Stimulated activated CD8-positive, alpha-beta memory T cell treated with anti-CD3 and anti-CD28 coated beads, Interleukin-4, amount 100 ng/mL, for 48 hours (primary cell): ENCODE results near the gene GZMB.
A peak's percentile ranks its signal among the peaks of the same experiment; 100 is the strongest.
"Not testable (repeated sequence)": the region's sequence is repeated elsewhere in the genome, so short reads cannot be mapped to it uniquely, and the experiment has no call there.

Experiments used
- DNase-seq: peaks from one replicate; pipeline ENCODE4 v3.0.0-alpha.2; 2020

The GZMB gene

DNA sequence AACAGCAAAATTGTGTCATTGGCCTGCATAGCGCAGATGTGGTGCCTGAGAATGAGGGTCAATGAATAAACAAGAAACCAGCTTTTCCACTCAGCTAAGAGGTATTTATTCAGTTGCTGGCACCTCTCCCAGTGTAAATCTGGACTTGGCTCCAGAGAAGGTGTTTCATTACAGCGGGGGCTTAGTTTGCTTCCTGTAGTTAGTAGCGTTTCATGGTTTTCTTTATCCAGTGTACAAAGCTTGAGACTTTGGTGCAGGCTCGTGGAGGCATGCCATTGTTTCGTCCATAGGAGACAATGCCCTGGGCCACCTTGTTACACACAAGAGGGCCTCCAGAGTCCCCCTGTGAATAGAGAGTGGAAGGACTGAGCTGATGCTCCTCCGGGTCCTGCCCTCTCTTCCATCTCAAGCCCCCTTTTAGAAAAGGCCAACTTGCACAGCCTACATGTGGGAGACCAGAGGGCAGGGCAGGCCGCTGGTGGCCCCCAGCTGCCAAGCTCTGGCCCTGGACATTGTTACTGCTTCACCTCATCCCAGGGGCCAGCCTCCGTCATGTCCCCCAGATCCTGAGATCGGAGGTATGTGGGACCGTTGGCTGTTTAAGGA, 3.0 kb downstream of the GZMB start:
- DNase-seq: peak; percentile 62

DNA sequence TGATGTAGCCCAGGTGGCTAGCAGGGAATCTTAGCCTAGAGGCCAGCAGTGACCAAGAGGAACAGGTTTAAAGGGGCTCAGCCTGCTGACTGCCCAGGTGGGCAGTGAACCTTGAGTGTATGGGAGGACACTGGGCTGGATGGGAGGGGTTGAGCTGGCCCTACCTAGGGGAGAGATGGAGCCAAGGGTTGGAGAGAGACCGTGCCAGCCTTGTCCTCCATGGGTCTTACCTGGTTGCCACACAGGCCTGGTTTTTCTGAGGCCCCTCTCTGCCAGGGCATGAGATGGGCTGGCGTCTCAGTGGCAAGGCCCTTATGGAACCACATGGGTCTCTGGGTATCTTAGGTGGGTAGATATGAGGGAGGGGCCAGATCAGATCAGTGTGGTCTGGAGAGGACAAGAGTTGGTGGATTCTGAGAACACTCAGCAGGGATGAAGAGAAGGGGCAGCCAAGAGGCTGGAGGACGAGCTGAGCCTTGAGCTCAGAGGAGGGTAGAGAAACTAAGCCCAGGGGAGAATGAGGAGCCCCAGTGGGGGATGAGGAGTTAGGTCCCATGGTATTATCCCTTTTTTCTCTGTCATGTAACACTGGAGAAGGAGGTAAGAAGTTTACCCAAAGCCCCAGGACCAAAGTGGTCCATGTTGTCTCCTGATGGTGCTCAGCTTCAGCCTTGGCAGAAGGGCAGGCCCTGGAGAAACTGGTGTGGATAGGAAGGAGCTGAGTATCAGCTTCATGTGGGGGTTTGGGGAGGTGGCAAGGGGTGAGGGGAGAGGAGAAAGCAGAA, 3.7 kb downstream of the GZMB start:
- DNase-seq: peak; percentile 79

DNA sequence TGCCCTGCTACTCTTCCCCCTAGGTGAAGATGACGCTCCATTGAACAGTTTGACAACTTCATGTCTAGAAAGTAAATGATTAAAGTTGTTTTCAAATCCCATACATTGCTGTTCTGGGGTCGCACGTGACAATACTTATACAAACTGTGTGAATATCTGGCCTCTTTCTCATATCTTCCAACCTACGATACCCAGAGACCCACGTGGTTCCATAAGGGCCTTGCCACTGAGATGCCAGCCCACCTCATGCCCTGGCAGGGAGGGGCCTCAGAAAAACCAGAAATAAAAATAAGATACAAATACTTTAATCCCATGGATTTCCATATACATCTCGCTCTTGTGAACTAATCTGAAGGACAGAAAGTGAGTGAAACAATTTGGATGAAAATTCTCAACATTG, 4.5 kb downstream of the GZMB start:
- peak; percentile 63 for DNase-seq

DNA sequence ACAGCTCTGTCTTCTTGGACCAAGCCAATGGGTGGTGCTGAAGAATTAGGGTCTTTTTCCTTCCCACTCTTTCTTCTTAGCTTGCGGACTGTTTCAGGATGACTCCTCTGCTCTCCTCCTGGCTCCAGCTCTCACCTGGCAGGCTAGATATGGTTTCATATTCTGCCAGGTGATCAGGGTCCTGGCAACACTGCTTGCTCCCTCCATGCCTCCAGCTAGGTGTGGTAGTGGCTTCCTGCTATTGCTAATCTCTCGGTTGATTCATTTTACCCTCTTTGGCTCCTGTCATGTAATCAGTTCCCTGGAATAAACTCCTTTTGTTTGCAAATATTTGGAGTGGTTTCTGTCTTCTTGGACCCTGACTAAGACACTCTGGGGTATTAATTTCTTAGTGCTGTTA, 20.2 kb downstream of the GZMB start:
- DNase-seq: no peak

DNA sequence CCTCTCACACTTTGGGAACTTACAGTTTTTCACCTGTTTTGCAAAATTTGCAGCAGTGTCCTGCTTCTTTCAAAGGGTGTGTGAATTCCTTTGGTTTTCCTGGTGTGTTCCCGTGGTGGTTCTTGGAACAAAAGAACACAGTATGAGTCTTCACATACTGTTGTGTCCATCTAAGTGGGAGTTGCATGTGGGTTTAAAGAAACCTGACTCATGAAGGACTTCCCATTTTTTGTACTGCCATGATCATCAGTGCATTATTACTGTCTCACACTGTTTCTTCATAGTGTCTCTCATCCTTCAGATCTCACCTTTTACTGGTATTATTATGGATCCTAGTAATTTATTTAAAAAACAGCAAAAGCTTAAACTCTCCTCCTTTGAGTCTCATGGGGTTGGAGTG, 20.7 kb downstream of the GZMB start:
- DNase-seq: no peak

DNA sequence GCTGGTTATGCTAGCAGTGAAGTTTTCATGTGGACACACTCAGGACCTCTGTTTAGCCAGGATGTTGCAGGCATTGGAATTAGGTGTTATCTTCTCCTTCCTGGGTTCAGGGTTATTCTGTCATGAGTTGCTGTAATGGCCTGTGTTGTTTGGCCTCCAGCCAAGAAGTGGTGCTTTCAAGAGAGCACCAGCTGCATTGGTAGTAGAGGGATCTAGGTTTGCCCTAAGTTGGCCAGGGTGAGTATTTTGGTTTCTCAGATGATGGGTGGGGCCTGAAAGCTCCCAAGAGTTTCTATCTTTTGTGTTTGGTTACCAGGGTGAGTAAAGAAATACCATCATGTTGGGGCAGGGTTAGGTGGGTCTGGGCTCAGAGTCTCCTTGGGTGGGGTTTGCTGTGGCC, 21.8 kb downstream of the GZMB start:
- no peak for DNase-seq

DNA sequence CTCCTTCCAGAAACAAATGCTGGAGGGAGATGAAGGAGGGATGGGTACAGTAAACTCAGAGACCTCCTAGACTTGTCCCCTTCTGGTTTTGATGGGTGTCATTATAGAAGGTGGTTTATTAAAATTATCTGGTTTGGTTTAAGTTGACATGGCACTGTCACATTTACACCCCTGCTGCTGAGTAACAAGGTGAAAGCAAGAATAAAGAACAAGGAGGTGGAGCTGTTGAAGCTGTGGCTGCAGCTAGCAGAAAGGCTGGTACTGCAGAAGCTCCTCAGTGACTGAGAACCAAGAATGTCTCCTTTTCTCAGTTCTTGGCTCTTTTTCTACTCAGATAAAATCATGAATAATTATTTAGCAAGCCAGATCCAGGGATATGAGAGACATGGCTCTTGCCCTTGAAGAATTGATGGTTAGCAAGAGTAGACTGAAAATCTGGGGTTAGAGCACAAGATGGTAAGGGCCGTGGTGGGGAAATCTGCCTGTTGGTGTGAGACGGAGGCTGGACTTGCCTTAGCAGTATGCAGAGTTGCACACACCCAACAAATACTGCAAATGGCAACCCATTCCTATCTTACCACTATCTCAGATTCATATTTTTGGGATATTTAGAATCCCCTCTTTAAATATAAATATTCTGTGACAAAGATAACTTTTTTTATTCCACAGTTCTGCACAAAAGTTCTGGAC, 24.2 kb downstream of the GZMB start, which contains the start of gene GZMH:
GZMH (minus strand) TSS at position 31 of the 690 bp plus-strand sequence. CDS start 72 bp downstream, outside the sequence.
- DNase-seq: no peak

DNA sequence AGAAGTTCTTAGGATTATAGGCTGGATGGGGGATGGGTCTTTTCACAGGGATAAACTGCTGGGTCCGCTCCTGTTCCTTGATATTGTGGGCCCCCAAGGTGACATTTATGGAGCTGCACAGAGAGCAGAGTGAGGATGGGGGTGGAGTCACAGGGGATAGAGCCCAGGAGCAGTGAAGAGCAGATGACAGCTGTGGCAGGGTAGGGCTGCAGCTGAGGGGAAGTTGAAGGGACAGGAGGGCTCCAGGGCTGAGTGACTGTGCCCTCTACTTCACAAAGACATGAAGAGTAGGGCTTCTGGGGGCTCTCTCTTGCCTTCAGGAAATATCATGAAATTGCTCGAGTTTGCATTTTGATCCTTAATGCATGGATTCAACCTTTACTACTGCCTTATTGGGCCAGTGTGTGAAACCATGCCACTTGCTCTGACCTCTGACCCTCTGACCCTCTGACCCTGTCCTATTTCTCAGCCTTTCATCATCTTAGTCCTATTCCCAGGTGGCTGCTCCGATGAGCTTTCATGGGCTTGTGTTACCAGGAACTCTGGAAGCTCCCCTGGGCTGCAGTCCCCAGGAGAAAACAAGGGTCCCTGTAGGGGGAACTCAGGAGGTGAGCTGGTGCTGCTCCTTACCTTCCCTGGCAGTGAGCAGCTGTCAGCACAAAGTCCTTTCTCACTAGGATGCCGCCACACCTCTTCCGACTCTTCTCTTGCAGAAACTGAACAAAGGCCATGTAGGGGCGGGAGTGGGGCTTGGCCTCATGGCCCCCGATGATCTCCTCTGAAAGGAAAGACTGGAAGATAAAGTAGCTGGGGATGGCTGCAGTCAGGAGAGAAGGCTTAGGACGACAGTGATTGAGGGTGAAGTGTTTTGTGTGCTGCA, 26.1 kb downstream of the GZMB start:
- DNase-seq: no peak

DNA sequence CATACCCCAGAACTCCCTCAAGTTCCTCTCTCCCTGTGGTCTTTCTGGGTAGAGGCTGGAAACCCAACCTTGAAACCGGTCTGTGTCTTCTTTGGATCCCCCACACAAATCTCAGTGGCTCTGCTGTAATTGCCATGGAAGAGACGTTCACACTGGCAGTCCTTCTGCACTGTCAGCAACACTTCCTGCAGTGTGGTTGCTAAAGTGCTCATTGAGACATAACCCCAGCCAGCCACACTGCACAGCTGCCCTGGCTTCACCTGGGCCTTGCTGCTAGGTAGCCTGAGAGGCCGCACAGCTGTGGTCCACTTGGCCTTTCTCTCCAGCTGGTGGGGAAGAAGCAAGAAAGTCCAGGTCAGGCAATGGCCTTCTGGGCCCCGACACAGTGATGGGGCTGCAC, 26.9 kb downstream of the GZMB start:
- DNase-seq: no peak

DNA sequence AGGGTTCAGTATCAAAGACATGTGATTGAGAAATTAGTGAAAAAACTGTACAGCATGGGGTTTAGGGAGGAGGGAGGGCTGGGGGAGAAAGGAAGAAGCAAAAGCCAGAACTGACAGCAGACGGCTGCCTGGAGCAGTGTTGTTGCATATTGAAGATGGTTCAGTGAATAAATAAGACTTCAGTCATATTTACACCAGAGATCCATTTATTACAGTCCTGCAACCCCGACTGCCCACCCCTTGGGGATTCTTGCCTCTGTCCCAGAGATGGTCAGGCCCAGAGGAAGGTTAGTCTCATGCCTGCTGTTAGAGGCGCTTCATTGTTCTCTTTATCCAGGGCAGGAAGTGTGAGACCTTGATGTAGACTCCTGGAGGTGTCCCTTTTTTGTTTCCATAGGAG, 27.7 kb downstream of the GZMB start:
- no peak for DNase-seq

DNA sequence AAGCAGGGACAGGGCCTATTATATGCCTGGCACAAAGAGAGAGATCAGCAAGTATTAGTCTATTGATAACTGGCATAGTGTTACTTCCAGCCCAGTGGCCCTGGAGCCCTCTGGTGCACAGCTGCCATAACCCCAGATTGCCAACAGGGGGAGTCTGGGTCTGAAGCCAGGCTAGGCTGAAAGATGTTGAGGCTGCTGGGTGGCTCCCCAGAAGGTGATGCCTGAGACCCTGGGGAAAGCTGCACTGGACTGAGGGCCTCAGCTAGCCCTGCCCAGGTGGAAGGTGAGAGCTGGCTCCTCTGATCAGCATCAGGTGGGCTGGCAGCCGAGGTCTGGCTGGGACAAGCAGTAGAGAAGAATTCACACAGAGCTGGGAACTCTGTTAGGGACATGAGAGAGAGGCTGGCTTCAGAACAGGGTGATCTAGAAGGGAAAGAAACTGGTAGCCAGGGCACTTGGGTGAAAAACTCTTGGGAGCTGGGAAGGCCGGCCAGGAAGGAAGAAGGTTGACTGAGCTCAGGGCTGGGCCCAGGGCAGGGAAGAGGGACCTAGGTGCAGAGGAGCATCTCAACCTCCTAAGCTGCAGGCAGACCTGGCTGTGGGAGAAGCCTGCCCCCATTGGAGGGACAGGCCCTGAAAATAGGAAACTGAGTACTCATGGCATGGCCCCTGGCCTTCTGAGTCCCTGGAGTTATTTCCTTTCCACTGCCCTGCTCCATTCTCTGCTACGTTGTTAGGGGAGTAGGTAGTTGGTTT, 28.4 kb downstream of the GZMB start:
- DNase-seq: peak; percentile 86

DNA sequence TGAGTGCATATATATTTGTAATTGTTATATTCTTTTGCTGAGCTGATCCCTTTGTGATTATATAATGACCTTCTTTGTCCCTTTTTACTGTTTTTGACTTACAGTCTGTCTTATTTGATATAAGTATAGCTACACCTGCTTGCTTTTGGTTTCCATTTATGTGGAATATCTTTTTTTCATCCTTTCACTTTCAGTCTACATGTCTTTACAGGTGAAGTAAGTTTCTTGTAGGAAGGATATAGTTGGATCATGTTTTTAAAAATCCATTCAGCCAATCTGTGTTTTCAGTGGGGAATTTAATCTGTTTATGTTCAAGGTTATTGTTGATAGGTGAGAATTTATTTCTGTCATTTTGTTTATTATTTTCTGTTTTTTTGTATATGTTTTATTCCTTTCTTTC, 36.6 kb downstream of the GZMB start:
- no peak for DNase-seq

DNA sequence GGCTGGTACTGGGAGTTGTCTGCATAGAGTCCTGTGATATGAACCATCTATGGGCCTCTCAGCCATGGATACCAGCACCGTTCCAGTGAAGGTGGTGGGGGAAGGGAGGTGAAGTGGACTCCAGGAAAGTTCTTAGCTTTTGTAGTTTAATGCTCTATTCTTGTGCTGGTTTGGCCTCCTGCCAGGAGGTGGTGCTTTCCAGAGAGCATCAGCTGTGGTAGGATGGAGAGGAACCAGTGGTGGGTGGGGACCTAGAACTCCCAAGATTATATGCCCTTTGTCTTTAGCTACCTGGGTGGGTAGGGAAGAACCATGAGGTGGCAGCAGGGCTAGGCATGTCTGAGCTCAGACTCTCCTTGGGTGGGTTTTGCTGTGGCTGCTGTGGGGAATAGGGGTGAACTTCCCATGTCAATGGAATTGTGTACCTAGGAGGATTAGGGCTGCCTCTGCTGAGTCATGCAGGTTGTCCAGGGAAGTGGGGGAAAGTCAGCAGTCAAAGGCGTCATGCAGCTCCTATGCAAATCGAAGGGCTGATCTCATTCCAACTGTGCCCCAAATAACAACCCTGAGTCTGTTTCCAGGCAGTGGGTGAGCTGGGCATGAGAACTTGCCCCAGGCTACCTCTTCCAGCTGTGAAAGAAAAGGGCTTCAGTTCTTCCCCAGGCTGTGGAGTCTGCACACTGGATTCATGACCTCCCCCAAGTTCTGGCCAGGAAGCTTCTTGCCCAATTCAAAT, 38.7 kb downstream of the GZMB start:
- DNase-seq: no peak

DNA sequence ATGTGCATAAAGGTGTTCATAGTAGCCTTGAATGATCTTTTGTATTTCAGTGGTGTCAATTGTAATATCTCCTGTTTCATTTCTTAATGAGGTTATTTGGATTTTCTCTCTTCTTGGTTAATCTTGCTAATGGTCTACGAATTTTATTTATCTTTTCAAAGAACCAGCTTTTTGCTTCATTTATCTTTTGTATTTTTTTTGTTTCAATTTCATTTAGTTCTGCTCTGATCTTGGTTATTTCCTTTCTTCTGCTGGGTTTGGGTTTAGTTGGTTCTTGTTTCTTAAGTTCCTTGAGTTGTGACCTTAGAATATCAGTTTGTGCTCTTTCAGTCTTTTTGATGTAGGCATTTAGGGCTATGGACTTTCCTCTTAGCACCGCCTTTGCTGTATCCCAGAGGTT, 43.0 kb downstream of the GZMB start:
- DNase-seq: not testable (repeated sequence)

DNA sequence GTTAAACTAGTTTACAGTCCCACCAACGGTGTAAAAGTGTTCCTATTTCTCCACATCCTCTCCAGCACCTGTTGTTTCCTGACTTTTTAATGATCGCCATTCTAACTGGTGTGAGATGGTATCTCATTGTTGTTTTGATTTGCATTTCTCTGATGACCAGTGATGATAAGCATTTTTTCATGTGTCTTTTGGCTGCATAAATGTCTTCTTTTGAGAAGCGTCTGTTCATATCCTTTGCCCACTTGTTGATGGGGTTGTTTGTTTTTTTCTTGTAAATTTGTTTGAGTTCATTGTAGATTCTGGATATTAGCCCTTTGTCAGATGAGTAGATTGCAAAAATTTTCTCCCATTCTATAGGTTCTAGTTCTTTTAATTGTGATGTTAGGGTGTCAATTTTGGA, 49.6 kb downstream of the GZMB start:
- not testable (repeated sequence) for DNase-seq
